Hepatocyte (in vitro differentiated cells): ENCODE data around the gene RPE65.

Experiments used
- EZH2 ChIP-seq: fragments of 200-600 bp; sonication (generic); IDR thresholded peaks from 2 replicates; pipeline ENCODE4 v1.6.1; 2016; ENCODE audit warnings: antibody characterized with exemption, mild to moderate bottlenecking, borderline replicate concordance
- EZH2phosphoT487 ChIP-seq: fragments of 200-600 bp; sonication (generic); IDR thresholded peaks from one replicate; pipeline ENCODE4 v1.6.1; 2018; ENCODE audit warnings: antibody characterized with exemption, mild to moderate bottlenecking, low read depth, moderate library complexity; ENCODE audit not compliant: unreplicated experiment, severe bottlenecking
- TF ChIP-seq, protein P1 (sequence below): fragments of 200-600 bp; sonication (generic); IDR thresholded peaks from 2 replicates; pipeline ENCODE4 v1.5.1; 2016; ENCODE audit warnings: antibody characterized with exemption, mild to moderate bottlenecking; ENCODE audit not compliant: poor library complexity

DNA sequence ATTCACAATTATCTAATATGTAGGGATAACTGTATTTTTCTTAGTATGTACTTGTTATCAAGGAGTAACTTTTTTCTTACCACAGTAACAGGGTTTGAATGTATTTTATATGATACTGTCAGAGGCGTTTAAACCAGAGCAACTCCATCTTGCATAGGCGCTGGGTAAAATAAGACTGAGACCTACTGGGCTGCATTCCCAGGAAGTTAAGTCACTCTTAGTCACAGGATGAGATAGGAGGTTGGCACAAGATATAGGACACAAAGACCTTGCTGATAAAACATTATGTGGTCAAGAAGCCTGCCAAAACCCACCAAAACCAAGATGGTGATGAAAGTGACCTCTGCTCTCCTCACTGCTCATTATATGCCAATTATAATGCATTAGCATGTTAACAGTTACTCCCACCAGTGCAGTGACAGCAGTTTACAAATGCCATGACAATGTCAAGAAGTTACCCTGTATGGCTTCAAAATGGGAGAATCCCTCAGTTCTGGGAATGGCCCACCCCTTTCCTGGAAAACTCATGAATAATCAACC lies 64.8 kb downstream of the RPE65 start:
- TF ChIP-seq, protein P1, sequence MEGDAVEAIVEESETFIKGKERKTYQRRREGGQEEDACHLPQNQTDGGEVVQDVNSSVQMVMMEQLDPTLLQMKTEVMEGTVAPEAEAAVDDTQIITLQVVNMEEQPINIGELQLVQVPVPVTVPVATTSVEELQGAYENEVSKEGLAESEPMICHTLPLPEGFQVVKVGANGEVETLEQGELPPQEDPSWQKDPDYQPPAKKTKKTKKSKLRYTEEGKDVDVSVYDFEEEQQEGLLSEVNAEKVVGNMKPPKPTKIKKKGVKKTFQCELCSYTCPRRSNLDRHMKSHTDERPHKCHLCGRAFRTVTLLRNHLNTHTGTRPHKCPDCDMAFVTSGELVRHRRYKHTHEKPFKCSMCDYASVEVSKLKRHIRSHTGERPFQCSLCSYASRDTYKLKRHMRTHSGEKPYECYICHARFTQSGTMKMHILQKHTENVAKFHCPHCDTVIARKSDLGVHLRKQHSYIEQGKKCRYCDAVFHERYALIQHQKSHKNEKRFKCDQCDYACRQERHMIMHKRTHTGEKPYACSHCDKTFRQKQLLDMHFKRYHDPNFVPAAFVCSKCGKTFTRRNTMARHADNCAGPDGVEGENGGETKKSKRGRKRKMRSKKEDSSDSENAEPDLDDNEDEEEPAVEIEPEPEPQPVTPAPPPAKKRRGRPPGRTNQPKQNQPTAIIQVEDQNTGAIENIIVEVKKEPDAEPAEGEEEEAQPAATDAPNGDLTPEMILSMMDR = no peak
- TF ChIP-seq EZH2 (no peak), EZH2phosphoT487 (no peak)
